Tibial nerve (tissue), 4 donors: ENCODE measurements around the gene CDON. TPM values are rescaled to one million over a fixed set of nuclear protein-coding genes. Genes with fewer than 3 reads are reported as not detected.

Experiments
- DNase-seq, 2 donors: peaks; one replicate each; pipeline ENCODE4 v3.0.0-alpha.2; 2019; ENCODE audit warnings: low spot score in 2 of 2
- H3K27ac ChIP-seq, 4 donors: fragments of 200-600 bp; sonication (generic) in 3 of 4; one replicate each; pipeline ENCODE4 v1.5.1; 2017 to 2019; ENCODE audit warnings: mild to moderate bottlenecking in 1 of 4
- H3K27me3 ChIP-seq, 2 donors: fragments of 200-600 bp; sonication (generic) in 1 of 2; one replicate each; pipeline versions ENCODE4 v1.5.1 to v1.6.0; 2017 to 2019
- H3K36me3 ChIP-seq, 3 donors: fragments of 200-600 bp; sonication (generic); one replicate each; pipeline ENCODE4 v1.5.1; 2018 to 2019
- H3K4me1 ChIP-seq, 4 donors: fragments of 200-600 bp; sonication (generic) in 3 of 4; one replicate each; pipeline ENCODE4 v1.5.1; 2017 to 2019
- H3K4me3 ChIP-seq, 4 donors: fragments of 200-600 bp; sonication (generic) in 3 of 4; one replicate each; pipeline ENCODE4 v1.5.1; 2017 to 2019; ENCODE audit warnings: mild to moderate bottlenecking in 1 of 4, moderate library complexity in 1 of 4
- H3K9me3 ChIP-seq, 4 donors: fragments of 200-600 bp; sonication (generic) in 3 of 4; one replicate each; pipeline ENCODE4 v1.5.1; 2017 to 2019
- CTCF ChIP-seq, 5 experiments: fragments of 200-600 bp in 3 of 5; fragments of 450-650 bp in 2 of 5; sonication (generic) in 3 of 5; IDR thresholded peaks; one replicate each; pipeline ENCODE4 v1.5.1; 2016 to 2019; ENCODE audit warnings: antibody characterized with exemption in 5 of 5, mild to moderate bottlenecking in 3 of 5, moderate library complexity in 2 of 5
- EP300 ChIP-seq, 2 donors: sonication (generic); formaldehyde crosslinking; IDR thresholded peaks; one replicate each; pipeline ENCODE4 v1.6.1; 2017; ENCODE audit warnings: antibody characterized with exemption in 2 of 2, mild to moderate bottlenecking in 1 of 2
- POLR2A ChIP-seq, 2 donors: fragments of 450-650 bp; IDR thresholded peaks; one replicate each; pipeline ENCODE4 v1.6.1; 2017; ENCODE audit warnings: antibody characterized with exemption in 2 of 2, mild to moderate bottlenecking in 2 of 2, moderate library complexity in 2 of 2
- WGBS, 2 donors: methylation state at CpG; one replicate each; pipeline ENCODE4 v1.1.5; 2018; 5-methylcytosine and 5-hydroxymethylcytosine counted together
- total RNA-seq, 4 donors: library from RNA; depleted of rRNA; stranded (reverse); fragments of >200 nt; gene quantifications; one replicate each; pipeline ENCODE4 v1.1.0, GENCODE V29; 2016

Gene CDON
- total RNA-seq, 4 donors from 2014 or later, result 14.4 to 25.9 (median 15.3) TPM

DNA sequence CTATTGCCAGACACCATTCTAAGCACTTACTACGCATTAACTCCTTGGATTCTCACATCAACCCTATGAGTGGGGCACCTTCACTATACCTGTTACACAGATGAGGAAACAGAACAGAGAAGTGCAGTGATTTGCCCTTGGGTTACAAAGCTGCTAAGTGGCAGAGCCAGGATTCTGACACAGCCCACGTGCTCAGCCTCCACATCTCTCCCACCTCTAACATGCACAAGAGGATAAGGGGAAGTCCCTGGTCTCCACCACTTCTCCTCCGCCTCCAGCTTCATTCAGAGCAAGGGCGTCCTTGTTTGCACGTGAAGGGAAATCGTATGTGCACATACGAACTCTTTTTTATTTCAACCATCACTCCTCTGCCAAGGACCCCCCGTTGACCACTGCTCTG is 53.7 kb downstream of the CDON start:
- no peak overlapping the region for H3K4me3 ChIP-seq
- no peaks in the 10 kb centered on the region for H3K9me3 ChIP-seq
- DNase-seq, result no peak
- peaks cover 0 to 12% (median 0%) of the 10 kb centered on the region in 4 donors for H3K4me1 ChIP-seq
- H3K27me3 ChIP-seq, result no peaks in the 10 kb centered on the region
- TF ChIP-seq POLR2A (IDR thresholded peaks at IDR 0.05) (no peak), EP300 (IDR thresholded peaks at IDR 0.05) (no peak), CTCF (IDR thresholded peaks at IDR 0.05) (no peak)
- H3K36me3 ChIP-seq, result peaks cover 0 to 8% (median 0%) of the 10 kb centered on the region in 3 donors
- no peak overlapping the region for H3K27ac ChIP-seq
- 83 to 86% methylated on average over 8 of the region's 8 CpGs for WGBS, 2 donors

DNA sequence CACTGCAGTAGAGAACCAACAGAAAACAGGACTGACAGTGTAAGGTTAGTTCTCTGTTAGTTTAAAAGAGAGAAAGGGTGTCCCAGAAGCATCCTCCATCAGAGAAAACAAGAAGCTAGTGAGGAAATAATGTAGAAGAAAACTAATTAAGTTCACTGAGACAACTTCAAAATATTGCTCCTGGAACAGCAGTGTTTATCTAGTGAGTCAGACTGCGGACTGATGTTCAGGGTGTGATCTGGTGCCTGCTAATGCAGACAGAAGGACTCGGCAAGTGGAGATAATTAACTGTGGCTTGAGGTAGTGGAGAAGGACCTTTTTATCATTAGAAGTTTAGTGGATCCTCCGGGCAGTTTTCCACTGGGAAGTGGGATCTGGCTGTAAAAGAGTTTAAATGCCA is 55.4 kb downstream of the CDON start:
- TF ChIP-seq CTCF (IDR thresholded peaks at IDR 0.05) (no peak), EP300 (IDR thresholded peaks at IDR 0.05) (peak in 1 of 2 donors; percentile 24)
- H3K27me3 ChIP-seq, result no peaks in the 10 kb centered on the region
- 37 to 52% methylated on average over 3 of the region's 3 CpGs for WGBS, 2 donors
- DNase-seq, result peak in 1 of 2 donors; percentile 26
- H3K4me3 ChIP-seq, result peak overlapping the region in 1 of 4 donors; percentile 0
- peaks cover 0 to 25% (median 0%) of the 10 kb centered on the region in 3 donors for H3K36me3 ChIP-seq
- peak overlapping the region in 1 of 4 donors; percentile 49 for H3K27ac ChIP-seq
- H3K4me1 ChIP-seq, result peaks cover 0 to 12% (median 0%) of the 10 kb centered on the region in 4 donors
- no peaks in the 10 kb centered on the region for H3K9me3 ChIP-seq

DNA sequence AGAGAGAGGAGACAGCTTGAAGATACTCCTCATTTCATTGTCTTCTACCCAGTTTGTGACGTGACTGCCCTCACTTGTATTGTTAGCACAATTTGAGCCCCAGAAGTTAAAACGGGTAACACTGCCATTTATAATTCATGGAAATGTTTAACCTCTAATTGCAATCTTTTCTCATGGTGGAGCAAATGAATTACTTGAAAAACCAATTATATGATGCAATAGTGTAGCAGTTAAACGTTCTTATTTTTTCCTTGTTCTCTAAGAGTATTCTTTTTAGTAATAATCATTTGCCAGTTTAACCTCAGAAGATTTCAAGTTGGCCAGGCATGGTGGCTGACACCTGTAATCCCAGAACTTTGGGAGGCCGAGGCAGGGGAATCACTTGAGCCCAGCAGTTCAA is 56.6 kb downstream of the CDON start:
- H3K27ac ChIP-seq, result peak overlapping the region in 1 of 4 donors; percentile 49
- 78 to 83% methylated on average over 4 of the region's 4 CpGs for WGBS, 2 donors

GRCh38 chr11:126002181-126002580 is 60.5 kb downstream of the CDON start:
- TF ChIP-seq POLR2A (IDR thresholded peaks at IDR 0.05), result no peak
- TF ChIP-seq CTCF (IDR thresholded peaks at IDR 0.05), result no peak
- no peak for TF ChIP-seq EP300 (IDR thresholded peaks at IDR 0.05)
- Histone ChIP-seq H3K9me3 (no peaks in the 10 kb centered on the region), H3K27me3 (no peaks in the 10 kb centered on the region), H3K4me1 (peaks cover 0 to 6% (median 0%) of the 10 kb centered on the region in 4 donors), H3K27ac (no peak overlapping the region), H3K4me3 (no peak overlapping the region), H3K36me3 (peaks cover 0 to 58% (median 0%) of the 10 kb centered on the region in 3 donors)
- no peak for DNase-seq
- WGBS, 2 donors, result 82 to 86% methylated on average over 4 of the region's 4 CpGs

More for the DNA sequence above, 56.6 kb downstream of the CDON start:
- peaks cover 0 to 33% (median 0%) of the 10 kb centered on the region in 3 donors for H3K36me3 ChIP-seq
- no peak for DNase-seq
- H3K4me3 ChIP-seq, result no peak overlapping the region
- H3K27me3 ChIP-seq, result no peaks in the 10 kb centered on the region
- no peaks in the 10 kb centered on the region for H3K9me3 ChIP-seq
- no peak for TF ChIP-seq CTCF (IDR thresholded peaks at IDR 0.05)
- no peak for TF ChIP-seq EP300 (IDR thresholded peaks at IDR 0.05)
- TF ChIP-seq POLR2A (IDR thresholded peaks at IDR 0.05), result no peak
- H3K4me1 ChIP-seq, result peaks cover 0 to 12% (median 0%) of the 10 kb centered on the region in 4 donors

DNA sequence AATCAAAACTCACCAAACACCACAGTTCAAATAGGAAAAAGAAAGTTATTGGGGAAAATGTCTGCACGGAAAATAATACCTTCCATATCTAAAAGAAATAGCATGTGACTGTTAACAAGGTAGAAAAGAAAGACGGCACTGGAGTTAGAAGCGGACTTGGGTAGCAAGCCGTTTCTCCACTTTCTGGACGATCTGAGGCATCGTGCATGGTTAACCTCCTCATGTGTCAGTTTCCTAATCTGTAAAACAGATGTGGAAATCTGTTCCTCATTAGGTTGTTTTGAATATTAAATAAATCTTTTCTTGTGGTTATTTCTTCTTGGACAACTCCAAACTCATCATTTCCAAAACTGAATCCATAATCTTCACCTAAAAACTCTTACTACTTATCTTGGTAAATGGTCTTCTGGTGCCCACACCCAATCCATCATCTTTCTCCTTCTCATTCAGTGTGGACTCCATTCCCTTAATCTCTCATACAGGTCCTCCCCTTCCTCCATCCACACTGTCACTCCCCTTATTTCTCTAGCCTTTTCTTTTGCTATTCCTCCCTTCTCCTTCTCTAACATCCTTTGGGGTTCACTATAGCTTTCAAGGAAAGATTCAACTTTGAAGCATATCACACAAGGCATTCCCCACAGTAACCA is 63.3 kb downstream of the CDON start:
- no peaks in the 10 kb centered on the region for H3K9me3 ChIP-seq
- no peaks in the 10 kb centered on the region for H3K27me3 ChIP-seq
- WGBS, 2 donors, result 74 to 80% methylated on average over 6 of the region's 6 CpGs
- H3K4me1 ChIP-seq, result no peaks in the 10 kb centered on the region
- peaks cover 0 to 67% (median 0%) of the 10 kb centered on the region in 3 donors for H3K36me3 ChIP-seq
- no peak for DNase-seq
- no peak overlapping the region for H3K27ac ChIP-seq
- TF ChIP-seq EP300 (IDR thresholded peaks at IDR 0.05), result peak in 1 of 2 donors; percentile 28
- TF ChIP-seq POLR2A (IDR thresholded peaks at IDR 0.05), result no peak
- TF ChIP-seq CTCF (IDR thresholded peaks at IDR 0.05), result no peak
- H3K4me3 ChIP-seq, result no peak overlapping the region
